Activated CD4-positive, alpha-beta T cell treated with anti-CD3 and anti-CD28 coated beads, Interleukin-2, amount 50 U/mL, for 4 hours (primary cell): ENCODE measurements around the gene NELFCD.
"Not testable (repeated sequence)": the region's sequence is repeated elsewhere in the genome, so short reads cannot be mapped to it uniquely, and the experiment has no call there.

Experiments
- DNase-seq, 2 experiments: peaks; one replicate each; pipeline ENCODE4 v3.0.0-alpha.2; 2020

The NELFCD gene

DNA sequence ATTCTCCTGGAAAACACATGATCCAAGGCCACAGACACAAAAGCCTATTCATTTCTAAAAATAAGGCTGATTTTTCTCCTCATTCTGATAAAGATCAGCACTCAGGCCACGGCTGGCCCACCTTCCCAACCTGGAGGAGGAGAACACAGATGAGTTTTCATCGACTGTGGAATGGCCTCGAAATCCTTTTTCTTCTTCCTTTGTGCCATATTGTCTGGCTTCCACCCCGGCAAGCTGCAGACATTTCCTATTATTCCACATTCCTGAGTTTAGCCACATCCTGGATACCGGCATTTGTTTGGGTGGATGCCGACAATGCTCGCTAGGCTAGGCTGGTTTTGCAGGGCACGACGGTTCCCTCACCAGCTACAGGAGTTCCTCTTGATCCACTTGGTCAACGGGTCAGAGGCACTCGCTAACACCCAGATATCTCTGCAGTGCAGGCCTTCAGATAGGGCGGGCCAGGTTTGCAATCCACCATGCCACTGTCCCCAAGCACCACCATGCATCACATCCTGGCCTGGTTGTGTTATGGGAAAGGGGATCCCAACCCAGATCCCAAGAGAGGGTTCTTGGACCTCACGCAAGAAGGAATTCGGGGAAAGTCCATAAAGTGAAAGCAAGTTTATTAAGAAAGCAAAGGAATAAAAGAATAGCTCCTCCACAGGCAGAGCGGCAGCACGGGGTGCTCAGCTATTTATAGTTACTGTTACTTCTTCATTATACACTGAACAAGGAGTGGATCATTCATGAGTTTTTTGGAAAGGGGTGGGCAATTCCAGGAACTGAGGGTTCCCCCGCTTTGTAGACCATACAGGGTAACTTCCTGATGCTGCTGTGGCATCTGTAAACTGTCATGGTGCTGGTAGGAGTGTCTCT lies 30.2 kb downstream of the NELFCD start:
- DNase-seq = no peak

DNA sequence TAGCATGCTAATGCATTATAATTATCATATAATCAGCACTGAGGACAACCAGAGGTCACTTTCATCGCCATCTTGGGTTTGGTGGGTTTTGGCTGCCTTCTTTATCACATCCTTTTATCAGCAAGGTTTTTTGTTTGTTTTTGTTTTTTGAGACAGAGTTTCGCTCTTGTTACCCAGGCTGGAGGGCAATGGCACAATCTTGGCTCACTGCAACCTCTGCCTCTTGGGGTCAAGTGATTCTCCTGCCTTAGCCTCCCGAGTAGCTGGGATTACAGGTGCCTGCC lies 30.8 kb downstream of the NELFCD start:
- DNase-seq = not testable (repeated sequence)

DNA sequence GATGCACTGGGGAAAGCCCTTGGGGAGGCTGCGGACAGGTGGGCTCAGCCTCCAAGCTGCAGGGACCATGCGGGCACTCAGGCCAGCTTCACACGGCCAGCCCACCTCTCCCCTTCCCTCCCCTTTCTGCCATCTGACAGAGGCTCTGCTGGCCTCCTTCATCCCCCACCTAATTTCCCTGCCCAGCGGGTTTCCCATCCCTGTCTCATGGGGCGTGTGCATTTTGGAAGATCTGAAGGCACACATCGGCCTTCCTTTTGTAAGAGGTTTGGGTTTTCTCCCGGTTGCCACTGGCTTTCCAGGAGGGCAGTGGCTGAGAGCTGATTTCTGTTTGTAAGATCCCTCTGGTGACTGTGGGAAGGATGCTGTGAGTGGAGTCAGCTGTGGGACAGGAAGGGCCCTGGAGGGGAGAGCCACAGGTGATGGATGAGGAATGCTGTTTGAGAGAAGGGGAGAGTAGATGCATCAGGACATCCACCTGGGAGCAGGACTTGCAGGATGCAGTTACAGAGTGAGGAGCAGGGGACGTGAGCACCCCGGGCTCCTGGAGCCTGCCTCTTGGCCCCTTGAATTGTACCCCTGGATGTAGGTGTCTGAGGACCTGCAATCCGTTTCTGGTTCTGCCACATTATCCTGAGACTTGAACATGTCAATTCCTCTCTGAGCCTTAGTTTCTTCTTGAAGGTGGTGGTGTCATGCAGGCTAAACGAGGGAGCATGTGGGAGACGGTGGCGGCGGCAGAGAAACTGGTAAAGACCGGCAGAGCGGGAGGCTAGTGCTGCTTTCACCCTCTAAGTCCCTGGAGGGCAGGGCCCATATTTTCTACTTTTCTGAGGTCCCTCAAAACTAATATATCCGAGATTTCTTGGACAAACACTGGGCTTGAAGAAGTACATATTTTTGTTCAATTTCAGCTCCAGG lies 32.2 kb downstream of the NELFCD start:
- no peak for DNase-seq

DNA sequence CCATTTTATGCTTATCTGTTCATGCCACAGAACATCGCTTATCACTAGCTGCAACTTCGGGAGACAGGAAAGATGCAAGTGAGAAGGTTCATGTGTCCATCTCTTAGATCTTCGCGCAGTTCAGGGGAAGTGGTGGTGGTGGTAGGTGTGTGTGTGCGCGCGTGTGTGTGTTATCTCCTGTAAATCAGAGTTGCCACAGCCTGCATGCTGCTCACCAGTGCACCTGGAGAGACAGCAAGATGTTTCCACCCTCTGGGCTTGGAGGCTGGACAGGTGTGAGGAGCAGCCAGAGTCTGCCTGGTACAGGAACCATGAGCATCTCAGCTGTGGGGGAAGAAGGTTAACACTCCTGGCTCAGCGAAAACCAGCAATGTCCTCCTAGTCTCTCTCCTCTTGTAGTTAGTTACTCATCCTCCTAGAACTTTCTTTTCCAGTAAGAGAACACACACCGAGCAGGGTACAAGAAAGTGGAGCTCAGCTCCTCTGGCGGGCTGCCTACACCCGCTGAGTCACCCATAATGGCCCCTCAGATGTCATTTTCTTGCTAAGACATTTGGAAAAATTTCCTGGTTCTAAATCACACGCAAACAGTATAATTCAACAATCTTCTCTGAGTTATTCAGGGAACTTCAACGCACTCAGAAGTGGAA lies 33.0 kb downstream of the NELFCD start:
- no peak for DNase-seq

DNA sequence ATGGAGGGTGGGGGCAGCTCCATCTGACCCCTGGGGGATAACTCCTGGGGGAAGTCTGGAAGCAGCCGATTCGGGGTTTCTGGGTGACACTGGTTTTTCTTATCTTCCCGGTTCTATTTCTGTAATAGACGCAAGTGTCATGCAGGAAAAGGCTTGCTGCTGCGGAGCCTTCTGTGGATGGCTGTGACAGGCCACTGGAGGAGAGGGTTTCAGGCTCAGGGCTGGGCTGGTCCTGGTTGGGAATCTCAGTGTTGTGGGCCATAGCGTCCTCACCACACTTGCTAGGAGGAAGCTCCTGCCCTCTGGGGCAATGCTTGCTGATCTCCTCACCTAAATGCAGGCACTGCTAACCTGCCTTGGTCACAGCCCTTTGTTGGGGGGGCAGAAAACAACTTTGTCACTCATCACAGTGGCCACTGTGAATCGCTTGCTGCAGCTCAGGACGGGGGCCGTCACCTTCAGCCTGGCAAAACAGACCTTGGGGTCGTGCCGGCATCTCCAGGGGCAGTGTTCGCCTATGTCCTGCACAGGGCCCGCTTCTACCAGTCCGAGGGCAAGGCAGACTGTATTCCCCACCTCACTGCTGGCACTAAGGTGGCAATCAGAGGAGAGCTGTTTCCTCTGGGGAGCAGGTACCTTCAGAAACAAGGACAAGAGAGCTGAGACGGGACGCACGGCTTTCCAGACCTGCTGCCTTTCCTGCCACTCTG lies 33.8 kb downstream of the NELFCD start:
- DNase-seq = no peak

DNA sequence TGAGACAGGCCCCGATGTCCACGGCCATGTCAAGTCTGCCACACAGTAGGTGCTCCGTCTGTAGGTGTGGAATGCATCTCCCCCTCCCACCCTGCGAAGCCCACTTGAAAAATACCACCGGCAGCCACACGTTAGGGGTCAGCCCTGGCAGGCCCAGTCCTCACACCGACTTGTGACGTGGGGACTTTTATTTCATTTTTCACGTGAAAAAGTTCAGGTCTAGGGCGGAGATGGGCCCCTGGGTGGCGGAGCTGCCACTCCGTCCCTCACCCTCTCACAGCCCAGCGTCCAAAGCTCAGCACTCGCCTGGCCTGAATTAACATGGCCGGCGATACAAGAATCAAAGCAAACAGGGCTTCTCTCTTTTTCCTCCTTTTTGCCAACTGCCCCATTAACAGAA lies 34.4 kb downstream of the NELFCD start:
- DNase-seq = no peak

DNA sequence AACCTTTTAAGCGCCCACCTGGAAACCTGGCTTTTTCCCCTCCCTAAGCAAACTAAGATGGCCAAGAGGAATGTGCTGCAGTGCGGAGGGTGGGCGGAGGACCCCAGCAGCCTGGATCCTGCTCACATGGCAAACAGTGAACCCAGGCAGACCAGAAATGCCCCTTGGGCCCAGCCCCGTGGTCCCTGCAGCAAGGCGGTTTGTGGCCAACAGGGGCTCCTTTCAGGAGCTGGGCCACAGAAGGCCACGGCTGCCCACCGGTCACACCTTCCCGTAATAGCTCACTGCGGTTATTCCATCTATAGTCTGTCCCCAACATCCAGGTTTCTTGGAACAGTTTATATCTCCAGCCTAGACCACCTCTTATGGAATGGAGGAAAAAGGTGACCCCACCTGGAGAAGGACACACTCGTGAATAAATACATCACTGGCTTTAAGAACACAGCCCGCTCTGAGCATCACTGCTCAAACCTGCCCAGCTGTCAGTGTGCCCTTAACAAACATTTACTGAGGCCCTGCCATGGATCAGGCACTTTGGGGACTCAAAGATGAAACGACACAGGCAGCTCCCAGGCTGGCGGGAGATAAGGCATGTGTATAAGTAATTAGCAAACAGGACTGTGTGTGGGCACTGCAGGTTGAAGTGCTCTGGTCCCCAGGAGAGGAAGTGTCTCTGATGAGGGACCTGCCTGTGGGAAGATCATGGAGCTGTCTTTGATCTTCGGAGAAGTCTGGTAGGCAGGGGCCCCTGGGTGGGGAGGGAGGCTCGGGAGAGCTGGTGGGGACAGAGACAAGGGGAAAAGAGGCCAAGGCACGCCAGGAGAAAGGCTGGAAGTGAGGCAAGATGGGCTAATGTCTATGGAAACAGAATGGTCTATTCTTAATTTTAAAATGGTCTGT lies 35.0 kb downstream of the NELFCD start:
- no peak for DNase-seq

DNA sequence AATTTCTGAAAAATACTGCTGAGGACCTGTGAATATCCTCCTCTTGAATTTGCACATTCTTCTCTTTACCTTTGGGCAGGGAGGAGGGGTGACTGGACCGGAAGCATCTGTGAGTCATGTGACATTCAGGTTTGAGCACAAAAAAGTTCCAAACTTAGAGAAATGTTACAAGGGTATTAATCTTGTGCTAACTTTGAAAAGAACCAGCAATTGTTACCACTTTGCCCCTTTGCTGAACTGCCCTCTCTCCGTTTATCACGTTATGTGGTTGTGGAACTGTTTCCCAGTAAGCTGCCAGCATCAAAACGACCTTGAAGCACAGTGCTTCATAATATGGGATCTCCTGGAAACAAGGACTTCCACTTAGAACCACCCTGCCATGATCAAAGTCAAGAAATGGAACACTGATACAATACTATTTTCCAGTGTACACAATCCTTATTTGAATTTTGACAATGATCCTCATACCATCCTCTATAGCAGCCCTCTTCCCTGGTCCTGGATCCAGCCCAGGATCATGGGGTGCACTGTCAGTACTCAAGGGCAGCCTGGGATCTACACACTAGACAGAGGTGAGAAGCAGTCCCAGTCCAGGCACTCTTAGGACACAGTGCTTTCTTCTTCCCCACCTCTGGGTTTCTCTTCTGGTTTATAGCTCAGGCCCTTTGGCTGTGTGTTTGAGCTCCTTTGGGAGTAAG lies 35.9 kb downstream of the NELFCD start:
- DNase-seq = no peak

DNA sequence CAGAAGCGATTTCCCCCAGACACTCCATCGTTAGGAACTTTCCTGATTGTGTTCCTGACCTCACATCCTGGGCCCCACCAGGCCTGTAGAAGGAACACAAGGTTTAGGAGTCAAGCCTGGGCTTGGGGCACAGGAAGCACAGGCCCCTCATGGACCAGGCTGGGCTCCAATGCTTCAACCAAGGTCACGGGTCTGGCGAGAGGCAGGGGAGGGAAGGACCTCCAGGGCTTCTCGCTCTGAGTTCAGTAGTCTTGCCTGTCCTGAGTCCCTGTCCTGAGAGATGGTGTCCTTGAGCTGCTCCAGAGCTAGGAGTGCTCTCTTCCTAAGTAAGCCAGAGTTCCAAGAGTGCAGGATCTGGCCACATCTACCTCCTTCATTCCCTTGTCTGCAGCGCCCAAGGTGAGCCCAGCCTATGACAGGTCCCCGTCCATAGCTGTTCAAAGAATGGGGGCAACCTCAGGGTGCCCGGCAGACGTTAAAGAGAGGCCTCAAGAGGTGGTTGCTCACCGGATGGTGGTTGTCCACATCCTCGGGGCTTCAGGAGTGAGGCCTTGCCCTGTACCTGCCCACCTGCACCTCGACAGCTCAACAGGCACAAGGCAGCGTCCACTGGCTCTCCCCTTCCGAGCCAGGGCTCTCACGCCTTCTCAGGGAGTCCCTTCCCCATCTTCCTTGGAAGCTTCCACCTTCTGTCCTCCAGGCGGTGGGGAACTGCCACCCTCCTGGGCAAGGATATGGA lies 36.6 kb downstream of the NELFCD start:
- DNase-seq = no peak

DNA sequence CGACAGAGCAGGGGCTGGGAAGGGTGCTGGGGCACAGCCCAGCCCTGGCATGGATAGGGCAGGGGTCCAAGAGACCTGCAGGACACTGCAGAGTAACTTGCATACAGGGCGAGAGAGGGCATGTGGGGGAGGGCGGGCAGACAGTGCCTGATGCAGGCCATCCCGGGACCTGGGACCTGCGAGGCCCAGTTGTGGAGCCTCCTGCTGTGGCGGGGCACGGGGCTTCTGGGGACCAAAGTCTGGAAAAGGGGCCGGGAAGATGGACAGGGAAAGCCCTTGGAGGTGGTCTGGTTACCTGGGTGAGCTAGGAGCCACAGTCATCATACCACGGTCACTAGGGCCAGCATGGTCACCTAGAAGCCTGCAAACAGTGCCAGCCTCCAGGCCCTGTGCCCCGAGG lies 37.8 kb downstream of the NELFCD start:
- DNase-seq = no peak

DNA sequence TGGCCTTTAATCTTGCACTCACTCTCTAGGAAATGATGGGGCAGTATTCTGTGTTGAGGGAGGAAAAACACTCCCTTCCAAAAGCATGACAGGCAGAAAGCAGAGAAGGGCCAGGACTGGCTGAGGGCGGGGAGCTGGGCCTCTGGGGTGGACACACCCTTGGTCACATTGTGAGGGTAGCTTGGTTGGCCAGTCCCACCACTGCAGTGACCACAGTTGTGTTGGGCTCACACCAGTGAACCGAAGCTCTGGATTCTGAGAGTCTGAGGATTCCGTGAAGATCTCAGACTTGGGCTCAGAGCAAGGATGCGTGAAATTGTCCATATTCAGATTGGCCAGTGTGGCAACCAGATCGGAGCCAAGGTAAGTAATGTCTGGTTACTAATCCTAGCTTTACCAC lies 38.2 kb downstream of the NELFCD start, which contains the start of gene TUBB1:
Gene TUBB1, plus strand, starts transcription at position 213 of the 400 bp plus-strand sequence. Its CDS starts 94 bp downstream, at position 307.
- no peak for DNase-seq

DNA sequence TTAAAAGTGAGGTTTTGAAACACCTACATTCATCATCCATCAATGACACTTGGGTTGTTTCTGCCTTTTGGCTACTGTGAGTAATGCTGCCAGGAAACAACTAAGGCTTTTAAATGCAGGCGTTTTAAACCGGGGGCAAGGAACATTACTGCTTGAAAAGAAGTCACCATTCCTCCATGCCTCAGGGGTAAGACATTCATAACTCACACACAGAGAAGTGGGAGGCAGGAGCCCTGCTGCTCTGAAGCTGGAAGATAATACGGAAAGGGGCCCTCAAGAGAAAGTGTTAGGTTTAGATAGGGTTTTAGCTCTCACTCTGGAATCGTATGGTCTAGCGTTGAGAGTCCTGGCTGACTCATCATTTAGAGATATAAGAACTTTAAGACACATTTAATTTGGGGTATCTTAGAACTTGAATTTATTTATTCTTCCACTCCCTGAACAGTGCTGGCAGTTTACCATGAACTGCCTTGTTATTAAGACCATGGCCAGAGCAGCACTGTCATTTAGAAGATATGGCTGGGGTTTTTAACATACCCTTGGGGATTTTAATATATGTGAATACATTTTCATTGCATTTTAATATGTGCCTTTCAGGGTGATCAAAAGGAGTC lies 40.0 kb downstream of the NELFCD start:
- DNase-seq = no peak

DNA sequence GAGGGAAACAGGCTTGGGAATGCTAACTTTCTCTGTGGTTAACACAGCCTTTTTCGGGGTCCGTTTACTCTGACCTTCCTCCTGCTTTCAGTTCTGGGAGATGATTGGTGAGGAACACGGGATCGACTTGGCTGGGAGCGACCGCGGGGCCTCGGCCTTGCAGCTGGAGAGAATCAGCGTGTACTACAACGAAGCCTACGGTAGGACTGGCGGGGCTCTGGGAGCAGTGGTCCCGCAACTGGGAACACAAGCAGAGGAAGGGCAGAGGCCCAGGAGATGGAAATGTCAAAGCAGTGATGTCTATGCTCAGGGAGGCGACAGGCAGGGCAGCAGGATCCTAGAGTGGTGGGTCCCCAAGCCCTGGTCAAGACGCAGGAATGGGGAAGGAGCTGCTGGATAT lies 41.7 kb downstream of the NELFCD start:
- no peak for DNase-seq

DNA sequence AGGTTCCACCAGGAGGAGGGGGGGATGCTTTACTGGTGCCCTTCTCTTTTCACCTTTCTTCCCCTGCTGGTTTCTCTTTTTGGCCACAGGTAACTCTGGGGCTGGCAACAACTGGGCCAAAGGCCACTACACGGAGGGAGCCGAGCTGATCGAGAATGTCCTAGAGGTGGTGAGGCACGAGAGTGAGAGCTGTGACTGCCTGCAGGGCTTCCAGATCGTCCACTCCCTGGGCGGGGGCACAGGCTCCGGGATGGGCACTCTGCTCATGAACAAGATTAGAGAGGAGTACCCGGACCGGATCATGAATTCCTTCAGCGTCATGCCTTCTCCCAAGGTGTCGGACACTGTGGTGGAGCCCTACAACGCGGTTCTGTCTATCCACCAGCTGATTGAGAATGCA lies 42.6 kb downstream of the NELFCD start:
- DNase-seq = no peak

DNA sequence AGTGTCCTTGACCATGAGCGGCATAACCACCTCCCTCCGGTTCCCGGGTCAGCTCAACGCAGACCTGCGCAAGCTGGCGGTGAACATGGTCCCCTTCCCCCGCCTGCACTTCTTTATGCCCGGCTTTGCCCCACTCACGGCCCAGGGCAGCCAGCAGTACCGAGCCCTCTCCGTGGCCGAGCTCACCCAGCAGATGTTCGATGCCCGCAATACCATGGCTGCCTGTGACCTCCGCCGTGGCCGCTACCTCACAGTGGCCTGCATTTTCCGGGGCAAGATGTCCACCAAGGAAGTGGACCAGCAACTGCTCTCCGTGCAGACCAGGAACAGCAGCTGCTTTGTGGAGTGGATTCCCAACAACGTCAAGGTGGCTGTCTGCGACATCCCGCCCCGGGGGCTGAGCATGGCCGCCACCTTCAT lies 43.1 kb downstream of the NELFCD start:
- DNase-seq = no peak

DNA sequence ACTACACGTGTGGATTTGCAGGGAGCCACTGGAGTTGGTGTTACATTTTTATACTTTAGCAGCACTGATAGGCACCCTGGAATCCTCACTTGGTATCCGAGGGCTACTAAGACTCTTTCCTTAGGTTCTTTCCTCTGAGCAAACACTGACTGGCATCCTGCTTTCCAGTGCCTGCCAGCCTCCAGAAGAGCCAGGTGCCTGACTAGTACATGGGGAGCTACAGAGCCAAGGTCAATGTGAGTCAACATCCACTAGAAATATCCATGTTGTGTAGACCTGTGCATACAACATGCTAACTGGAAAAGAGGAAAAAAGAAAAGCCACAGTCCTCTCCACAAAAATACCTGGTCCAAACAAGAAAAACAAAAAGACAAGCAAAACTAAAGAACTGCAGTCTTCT lies 44.0 kb downstream of the NELFCD start:
- DNase-seq = no peak

DNA sequence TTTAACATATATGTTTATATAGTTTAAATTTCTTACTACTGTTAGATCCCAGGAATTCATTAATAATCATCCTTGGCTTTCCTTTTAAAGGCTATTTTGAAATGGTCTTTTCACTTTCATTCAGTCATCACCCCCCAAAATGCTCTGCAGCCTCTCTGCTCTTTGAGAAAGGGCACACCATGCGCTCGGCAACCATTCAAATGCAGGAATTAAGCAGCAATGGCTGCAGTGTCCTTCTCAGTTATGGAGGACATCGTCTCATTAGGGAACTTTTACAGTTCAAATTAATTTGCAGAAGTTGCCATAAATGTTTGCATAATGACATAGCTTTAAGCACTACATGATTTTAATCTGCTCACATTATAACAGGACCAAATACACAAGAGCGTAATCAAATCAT lies 44.5 kb downstream of the NELFCD start:
- DNase-seq = no peak

DNA sequence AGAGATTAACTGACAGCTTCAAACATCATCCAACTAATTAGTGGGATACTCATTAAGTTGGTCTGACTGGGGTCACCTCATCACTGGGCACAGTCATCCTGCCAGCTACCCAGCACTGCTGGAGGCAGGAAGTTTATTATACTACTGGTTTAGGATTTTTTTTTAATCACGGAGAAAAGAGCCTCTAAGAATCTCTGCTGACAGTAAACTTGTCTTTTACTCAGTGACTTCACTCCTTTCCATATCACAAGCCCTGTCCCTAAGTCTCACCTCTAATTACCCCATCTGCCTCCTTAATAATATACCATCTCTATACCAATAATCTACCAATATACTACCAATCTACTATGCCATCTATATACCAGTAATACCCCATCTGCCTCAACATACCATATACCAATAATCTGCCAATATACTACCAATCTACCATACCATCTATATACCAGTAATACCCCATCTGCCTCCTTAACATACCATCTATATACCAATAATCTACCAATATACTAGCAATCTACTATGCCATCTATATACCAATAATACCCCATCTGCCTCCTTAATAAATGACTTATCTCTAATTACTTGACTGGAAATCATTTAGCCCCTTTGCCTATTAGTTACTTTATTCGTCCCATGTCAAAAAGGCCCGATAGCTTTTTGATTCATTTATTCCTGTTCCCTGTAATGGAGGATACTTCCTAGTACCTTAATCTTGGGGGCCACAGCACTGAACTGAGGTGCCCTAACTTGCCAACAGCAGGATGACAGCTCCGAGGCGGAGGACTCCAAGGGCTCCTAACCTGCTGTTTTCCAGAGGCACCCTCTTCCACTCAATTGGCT lies 46.1 kb downstream of the NELFCD start:
- no peak for DNase-seq

DNA sequence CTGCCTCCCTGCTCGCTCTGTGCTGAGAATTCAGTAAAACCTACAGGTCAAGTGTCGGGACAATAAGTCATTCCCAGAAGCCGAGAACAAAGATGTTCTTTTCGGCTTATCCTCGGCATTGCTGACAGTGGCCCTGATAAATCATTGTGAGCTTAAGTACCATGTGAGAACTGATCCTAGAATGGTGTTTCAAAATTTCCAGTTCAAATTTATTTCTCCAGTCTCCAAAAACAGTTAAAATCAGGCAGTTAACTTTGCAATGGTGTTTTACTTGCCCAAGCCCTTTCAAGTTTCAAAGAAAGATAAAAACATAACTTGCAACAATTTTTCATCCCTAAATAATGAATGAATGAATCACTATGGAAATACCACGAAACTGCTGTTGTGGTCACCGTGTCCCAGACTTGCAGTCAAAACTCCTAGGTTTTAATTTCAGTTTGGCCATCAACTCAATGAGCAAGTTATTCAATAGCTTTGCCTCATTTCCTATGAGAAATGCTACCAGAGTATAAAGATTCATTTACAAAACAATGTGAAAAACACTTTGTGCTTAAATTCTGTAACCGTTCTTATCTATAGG lies 46.8 kb downstream of the NELFCD start:
- DNase-seq = no peak
